LNCaP clone FGC (cell line): Measurements from ENCODE around the gene CCN6.

Experiments
- DNase-seq: peaks from one replicate; pipeline ENCODE4 v3.0.0-alpha.2; 2011; ENCODE audit warnings: low read depth
- H3K4me3 ChIP-seq: 2 replicates; pipeline ENCODE4 v1.5.1; 2011; ENCODE audit warnings: mild to moderate bottlenecking, low read depth, low read length, control low read depth
- CTCF ChIP-seq: IDR thresholded peaks from 2 replicates; pipeline ENCODE4 v1.5.1; 2012; ENCODE audit warnings: mild to moderate bottlenecking; ENCODE audit not compliant: control insufficient read depth, insufficient read depth; ENCODE audit errors: extremely low read depth

The CCN6 gene

GRCh38 chr6:112113431-112113830 lies 59.5 kb downstream of the CCN6 start:
- no peak for DNase-seq
- H3K4me3 ChIP-seq = no peak overlapping the region
- TF ChIP-seq CTCF = no peak

GRCh38 chr6:112113918-112114317 lies 60.0 kb downstream of the CCN6 start:
- no peak for DNase-seq
- H3K4me3 ChIP-seq = no peak overlapping the region
- TF ChIP-seq CTCF = no peak

- no peak for DNase-seq
- no peak for TF ChIP-seq CTCF
- no peak overlapping the region for H3K4me3 ChIP-seq
Observed at GRCh38 chr6:112114577-112115223, 60.8 kb downstream of the CCN6 start.

- DNase-seq = no peak
- H3K4me3 ChIP-seq = no peak overlapping the region
- no peak for TF ChIP-seq CTCF
Observed at GRCh38 chr6:112116221-112116620, 62.3 kb downstream of the CCN6 start.

- no peak overlapping the region for H3K4me3 ChIP-seq
- TF ChIP-seq CTCF = no peak
- DNase-seq = no peak
Observed at GRCh38 chr6:112117554-112117953, 63.6 kb downstream of the CCN6 start.

- TF ChIP-seq CTCF = no peak
- H3K4me3 ChIP-seq = no peak overlapping the region
- DNase-seq = no peak
Observed at GRCh38 chr6:112118034-112118433, 64.1 kb downstream of the CCN6 start.
